Ovary (tissue), 3 donors: Measurements from ENCODE around the gene SUCLG1.

Experiments
- CTCF ChIP-seq, 3 donors: fragments of 450-650 bp in 2 of 3; fragments of 200-600 bp in 1 of 3; IDR thresholded peaks; one replicate each; pipeline versions ENCODE4 v1.5.1 to v1.8.0; 2016 to 2022; ENCODE audit warnings: antibody characterized with exemption in 3 of 3, mild to moderate bottlenecking in 1 of 3
- EP300 ChIP-seq: sonication (generic); formaldehyde crosslinking; IDR thresholded peaks from one replicate; pipeline ENCODE4 v1.6.1; 2017; ENCODE audit warnings: antibody characterized with exemption
- POLR2A ChIP-seq: fragments of 450-650 bp; IDR thresholded peaks from one replicate; pipeline ENCODE4 v1.6.1; 2017; ENCODE audit warnings: antibody characterized with exemption, mild to moderate bottlenecking, moderate library complexity
- donor health status: DM: no; HTN: no; CAD: no.

- TF ChIP-seq CTCF (IDR thresholded peaks at IDR 0.05) (no peak), POLR2A (no peak), EP300 (no peak)
These were observed 9.4 kb downstream of the SUCLG1 start for GRCh38 chr2:84449711-84450110.
